ENCODE results near the gene ALPP. TPM values are rescaled to one million over a fixed set of nuclear protein-coding genes. Genes with fewer than 3 reads are reported as not detected.

Gene ALPP
- total RNA-seq, 1 donor, result not detected

GRCh38 chr2:232410238-232410900 lies 31.8 kb downstream of the ALPP start:
- H3K4me3 ChIP-seq (ENCODE audit: low read depth, low read length), result no peak overlapping the region
- no peak for TF ChIP-seq CTCF (IDR thresholded peaks at IDR 0.05; ENCODE audit: insufficient read depth, low read depth, low read length)

GRCh38 chr2:232411901-232412629 lies 33.5 kb downstream of the ALPP start:
- TF ChIP-seq CTCF (IDR thresholded peaks at IDR 0.05; ENCODE audit: insufficient read depth, low read depth, low read length), result no peak
- DNase-seq (ENCODE audit: low read depth), result no peak
- H3K4me3 ChIP-seq (ENCODE audit: low read depth, low read length), result no peak overlapping the region

More at GRCh38 chr2:232410238-232410900, 31.8 kb downstream of the ALPP start:
- DNase-seq (ENCODE audit: low read depth), result no peak

GRCh38 chr2:232412986-232413385 lies 34.4 kb downstream of the ALPP start:
- no peak overlapping the region for H3K4me3 ChIP-seq (ENCODE audit: low read depth, low read length)
- no peak for TF ChIP-seq CTCF (IDR thresholded peaks at IDR 0.05; ENCODE audit: insufficient read depth, low read depth, low read length)
- no peak for DNase-seq (ENCODE audit: low read depth)

GRCh38 chr2:232415138-232415690 lies 36.7 kb downstream of the ALPP start:
- TF ChIP-seq CTCF (IDR thresholded peaks at IDR 0.05; ENCODE audit: insufficient read depth, low read depth, low read length), result no peak
- no peak overlapping the region for H3K4me3 ChIP-seq (ENCODE audit: low read depth, low read length)
- DNase-seq (ENCODE audit: low read depth), result no peak

GRCh38 chr2:232415736-232416520 lies 37.4 kb downstream of the ALPP start:
- DNase-seq (ENCODE audit: low read depth), result no peak
- H3K4me3 ChIP-seq (ENCODE audit: low read depth, low read length), result no peak overlapping the region
- no peak for TF ChIP-seq CTCF (IDR thresholded peaks at IDR 0.05; ENCODE audit: insufficient read depth, low read depth, low read length)

GRCh38 chr2:232416521-232417470 lies 38.2 kb downstream of the ALPP start:
- no peak overlapping the region for H3K4me3 ChIP-seq (ENCODE audit: low read depth, low read length)
- DNase-seq (ENCODE audit: low read depth), result no peak
- TF ChIP-seq CTCF (IDR thresholded peaks at IDR 0.05; ENCODE audit: insufficient read depth, low read depth, low read length), result no peak

Measured in fibroblast of villous mesenchyme (primary cell).